Left cardiac atrium (tissue), 4 donors: ENCODE data around the gene GNAO1. TPM values are rescaled to one million over a fixed set of nuclear protein-coding genes. Genes with fewer than 3 reads are reported as not detected.

Experiments used
- ATAC-seq, 2 donors: fragments of 200-7000 bp; cut with Tn5 transposase; one replicate each; pipeline ENCODE4 v1.9.1; 2020; ENCODE audit warnings: mild to moderate bottlenecking in 2 of 2, moderate library complexity in 2 of 2
- DNase-seq: peaks from one replicate; pipeline ENCODE4 v3.0.0-alpha.2; 2020
- intact Hi-C, 2 donors: fragments of 100-400 bp; cut with DNase I; formaldehyde crosslinking; loops; one replicate each; pipeline versions ENCODE4 v1.14.1 to v1.15.1; 2022 to 2023
- total RNA-seq, 2 donors: library from RNA; stranded (reverse); fragmentation: NEBNext Ultra II Directional; extraction: Animal tissue kit (Norgen Biotek cat#: 25700); gene quantifications; one replicate each; pipeline ENCODE4 v1.2.1, GENCODE V29; 2021
- donor health status: DM: no; HTN: yes; CAD: no.
- donor health status: DM: no; HTN: yes; CAD: no; lungs with severe emphysema.
- donor health status: DM: yes; HTN: yes; CAD: no.
- donor health status: Dilated cardiomyopathy.

The GNAO1 gene
- total RNA-seq, 2 donors from 2014 or later: 65.3 to 92.9 TPM

- intact Hi-C loops: no loop called here
- DNase-seq (no peak), ATAC-seq (no peak)
Measured at GRCh38 chr16:56334761-56335160, 143.5 kb downstream of the GNAO1 start.

GRCh38 chr16:56336071-56336688, 144.9 kb downstream of the GNAO1 start:
- peak; percentile 60 to 69 for ATAC-seq
- intact Hi-C loops: no loop called here
- DNase-seq: peak; percentile 75

GRCh38 chr16:56336711-56337110, 145.4 kb downstream of the GNAO1 start:
- DNase-seq: no peak

GRCh38 chr16:56337131-56337857, 146.0 kb downstream of the GNAO1 start:
- DNase-seq (no peak), ATAC-seq (peak in 1 of 2 donors; percentile 11)
- intact Hi-C loops: no loop called here

More at GRCh38 chr16:56336711-56337110, 145.4 kb downstream of the GNAO1 start:
- ATAC-seq: no peak
- intact Hi-C loops: no loop called here

- ATAC-seq: no peak
- DNase-seq: no peak
- intact Hi-C loops: no loop called here
Measured at GRCh38 chr16:56337858-56338325, 146.6 kb downstream of the GNAO1 start.

GRCh38 chr16:56338566-56339318, 147.5 kb downstream of the GNAO1 start:
- DNase-seq (no peak), ATAC-seq (no peak)
- intact Hi-C loops: no loop called here

- DNase-seq (no peak), ATAC-seq (no peak)
- intact Hi-C loops: no loop called here
Measured at GRCh38 chr16:56339431-56340195, 148.3 kb downstream of the GNAO1 start.

GRCh38 chr16:56340416-56340815, 149.1 kb downstream of the GNAO1 start:
- ATAC-seq (no peak), DNase-seq (no peak)
- intact Hi-C loops: no loop called here

GRCh38 chr16:56340864-56341365, 149.6 kb downstream of the GNAO1 start:
- intact Hi-C loops: no loop called here
- DNase-seq (no peak), ATAC-seq (no peak)

- ATAC-seq (no peak), DNase-seq (no peak)
- intact Hi-C loops: no loop called here
Measured at GRCh38 chr16:56341656-56342399, 150.5 kb downstream of the GNAO1 start.

GRCh38 chr16:56343661-56344517, 152.6 kb downstream of the GNAO1 start:
- intact Hi-C loops: no loop called here
- ATAC-seq (no peak), DNase-seq (no peak)

- no peak for ATAC-seq
Measured at GRCh38 chr16:56344518-56345405, 153.5 kb downstream of the GNAO1 start.

GRCh38 chr16:56345406-56346050, 154.2 kb downstream of the GNAO1 start:
- DNase-seq (peak; percentile 10), ATAC-seq (no peak)
- intact Hi-C loops: no loop called here

More at GRCh38 chr16:56344518-56345405, 153.5 kb downstream of the GNAO1 start:
- DNase-seq: peak; percentile 14
- intact Hi-C loops: no loop called here

GRCh38 chr16:56346131-56346890, 155.0 kb downstream of the GNAO1 start:
- intact Hi-C loops: no loop called here
- ATAC-seq: no peak
- DNase-seq: peak; percentile 11

GRCh38 chr16:56347166-56347565, 155.9 kb downstream of the GNAO1 start:
- ATAC-seq (no peak), DNase-seq (peak; percentile 7)

More at GRCh38 chr16:56347166-56347565, 155.9 kb downstream of the GNAO1 start:
- intact Hi-C loops: no loop called here
